Aorta (tissue), 5 donors: Measurements from ENCODE around the gene RNF103. TPM values are rescaled to one million over a fixed set of nuclear protein-coding genes. Genes with fewer than 3 reads are reported as not detected.

Experiments used
- ATAC-seq: fragments of 200-7000 bp; cut with Tn5 transposase; one replicate; pipeline ENCODE4 v1.9.1; 2022; ENCODE audit warnings: moderate library complexity; ENCODE audit not compliant: low FRiP score
- DNase-seq, 2 donors: peaks; one replicate each; pipeline ENCODE4 v3.0.0-alpha.2; 2020
- H3K27ac ChIP-seq, 2 donors: one replicate each; pipeline ENCODE4 v1.5.1; 2013; ENCODE audit warnings: low read length in 2 of 2, mild to moderate bottlenecking in 2 of 2, moderate library complexity in 2 of 2, control low read depth in 1 of 2, inconsistent platforms in 1 of 2, low read depth in 1 of 2
- H3K27me3 ChIP-seq, 2 donors: one replicate each; pipeline ENCODE4 v1.6.1; 2013; ENCODE audit warnings: control low read depth in 1 of 2, low read length in 1 of 2, mild to moderate bottlenecking in 1 of 2, moderate library complexity in 1 of 2; ENCODE audit not compliant: insufficient read depth in 2 of 2, control insufficient read depth in 1 of 2
- H3K36me3 ChIP-seq, 2 donors: one replicate each; pipeline ENCODE4 v1.6.1; 2013; ENCODE audit warnings: control low read depth in 1 of 2, low read length in 1 of 2, mild to moderate bottlenecking in 1 of 2; ENCODE audit not compliant: insufficient read depth in 2 of 2, control insufficient read depth in 1 of 2
- H3K4me1 ChIP-seq, 2 donors: one replicate each; pipeline ENCODE4 v1.6.1; 2013; ENCODE audit warnings: low read length in 2 of 2, control low read depth in 1 of 2, mild to moderate bottlenecking in 1 of 2, moderate library complexity in 1 of 2; ENCODE audit not compliant: insufficient read depth in 2 of 2, control insufficient read depth in 1 of 2
- H3K4me3 ChIP-seq, 2 donors: one replicate each; pipeline ENCODE4 v1.5.1; 2013; ENCODE audit warnings: low read length in 2 of 2, control low read depth in 1 of 2, mild to moderate bottlenecking in 1 of 2
- H3K9me3 ChIP-seq: one replicate; pipeline ENCODE4 v1.6.1; 2013; ENCODE audit warnings: mild to moderate bottlenecking, low read length; ENCODE audit not compliant: control insufficient read depth
- WGBS, 2 donors: extraction: QIAGEN DNeasy Blood & Tissue Kit; methylation state at CpG; one replicate each; pipeline ENCODE4 v1.1.7; 2013; 5-methylcytosine and 5-hydroxymethylcytosine counted together
- intact Hi-C, 2 donors: fragments of 100-400 bp; cut with DNase I; formaldehyde crosslinking; loops; one replicate each; pipeline versions ENCODE4 v1.14.2 to v1.15.0; 2022
- polyA plus RNA-seq, 2 donors: library from polyadenylated mRNA; stranded (reverse); fragments of 200-250 nt; gene quantifications; one replicate each; pipeline ENCODE4 v1.2.3, GENCODE V29; 2013
- total RNA-seq, 2 donors: library from RNA; stranded (reverse); fragmentation: NEBNext Ultra II Directional; extraction: Animal tissue kit (Norgen Biotek cat#: 25700); gene quantifications; one replicate each; pipeline ENCODE4 v1.2.1, GENCODE V29; 2021
- donor health status: healthy with polysubstance abuse.
- donor health status: Bipolar disorder and iron deficiency.
- donor health status: DM: no; HTN: no; CAD: no.
- donor health status: DM: no; HTN: no; CAD: no.
- donor health status: DM: yes; HTN: yes; CAD: no.

RNF103 gene
- total and polyA plus RNA-seq, 4 donors, result 11.4 to 31.0 (median 28.3) TPM

DNA sequence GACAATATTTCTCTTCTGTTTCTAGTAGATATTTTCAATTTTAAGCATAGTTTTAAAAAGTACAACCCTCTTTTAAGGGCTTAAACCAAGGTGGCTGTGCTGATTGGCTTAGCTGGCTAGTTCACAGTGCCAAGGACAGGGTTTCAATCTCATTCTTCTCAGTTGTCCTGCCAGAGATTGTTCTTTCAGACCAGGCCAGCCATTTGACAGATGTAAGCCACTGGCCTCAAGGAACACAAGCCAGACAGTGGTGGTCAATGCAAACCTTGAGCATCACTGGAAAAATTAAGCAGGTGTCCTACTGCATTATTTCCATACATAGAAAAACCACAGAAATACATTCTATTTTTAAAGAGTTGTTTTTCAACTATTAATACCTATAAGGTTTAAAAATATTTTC lies 5.9 kb downstream of the RNF103 start:
- Histone ChIP-seq H3K9me3 (no peaks in the 10 kb centered on the region), H3K4me1 (peaks cover 0 to 2% of the 10 kb centered on the region in 2 donors), H3K27ac (no peak overlapping the region), H3K36me3 (peaks cover 2 to 6% of the 10 kb centered on the region in 2 donors), H3K4me3 (no peak overlapping the region), H3K27me3 (no peaks in the 10 kb centered on the region)
- DNase-seq (no peak), ATAC-seq (no peak)
- intact Hi-C loops, result no loop called here

DNA sequence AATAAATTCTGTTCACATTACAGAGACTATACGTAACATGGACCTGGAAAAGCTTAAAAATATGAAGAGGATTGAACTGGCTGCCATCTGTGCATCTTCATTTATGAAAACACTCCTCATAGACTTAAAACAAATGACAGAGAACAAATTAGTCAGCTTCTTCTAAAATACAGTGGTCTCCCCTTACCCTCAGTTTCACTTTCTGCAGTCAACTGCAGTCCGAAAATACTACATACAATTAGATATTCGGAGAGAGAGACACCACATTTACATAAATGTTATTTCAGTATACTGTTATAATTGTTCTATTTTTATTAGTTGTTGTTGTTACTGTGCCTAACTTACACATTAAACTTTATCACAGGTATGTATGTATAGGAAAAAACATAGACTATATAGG lies 6.5 kb downstream of the RNF103 start:
- no peak overlapping the region for H3K4me3 ChIP-seq
- no peak overlapping the region for H3K27ac ChIP-seq
- H3K36me3 ChIP-seq, result peaks cover 2 to 6% of the 10 kb centered on the region in 2 donors
- ATAC-seq (no peak), DNase-seq (no peak)
- no peaks in the 10 kb centered on the region for H3K27me3 ChIP-seq
- no peaks in the 10 kb centered on the region for H3K9me3 ChIP-seq
- 89 to 93% methylated on average over 3 of the region's 3 CpGs for WGBS, 2 donors
- peaks cover 0 to 2% of the 10 kb centered on the region in 2 donors for H3K4me1 ChIP-seq
- intact Hi-C loops, result no loop called here

- H3K27ac ChIP-seq, result no peak overlapping the region
- WGBS, 2 donors, result 76 to 77% methylated on average over 3 of the region's 3 CpGs
- no peaks in the 10 kb centered on the region for H3K27me3 ChIP-seq
- peaks cover 2 to 6% of the 10 kb centered on the region in 2 donors for H3K36me3 ChIP-seq
- intact Hi-C loops, result no loop called here
- H3K4me1 ChIP-seq, result peaks cover 0 to 2% of the 10 kb centered on the region in 2 donors
- ATAC-seq (no peak), DNase-seq (no peak)
- H3K4me3 ChIP-seq, result no peak overlapping the region
- H3K9me3 ChIP-seq, result no peaks in the 10 kb centered on the region
Measured at GRCh38 chr2:86616502-86616901, 7.2 kb downstream of the RNF103 start.

DNA sequence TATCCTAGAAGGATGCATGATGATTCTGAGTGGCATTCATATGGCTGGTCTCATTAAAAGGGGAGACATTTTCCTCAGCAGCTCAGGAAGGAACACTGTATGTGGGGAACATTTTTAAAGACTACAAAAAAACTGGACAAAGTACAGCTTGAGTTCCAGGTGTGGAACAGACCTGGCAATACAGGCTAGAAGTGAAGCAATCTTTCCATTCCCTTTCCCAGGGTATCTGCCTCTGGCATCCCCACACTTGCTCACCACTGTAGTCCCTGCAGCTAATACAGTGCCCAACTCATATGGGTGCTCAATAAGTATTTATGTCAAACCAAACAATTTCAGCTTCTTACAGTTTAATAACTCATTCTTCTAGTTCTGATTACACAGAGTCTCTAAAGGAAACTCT lies 8.1 kb downstream of the RNF103 start:
- intact Hi-C loops, result no loop called here
- Histone ChIP-seq H3K4me1 (peaks cover 0 to 2% of the 10 kb centered on the region in 2 donors), H3K27me3 (no peaks in the 10 kb centered on the region), H3K36me3 (peaks cover 2 to 6% of the 10 kb centered on the region in 2 donors), H3K4me3 (no peak overlapping the region), H3K9me3 (no peaks in the 10 kb centered on the region), H3K27ac (no peak overlapping the region)
- DNase-seq (no peak), ATAC-seq (no peak)

DNA sequence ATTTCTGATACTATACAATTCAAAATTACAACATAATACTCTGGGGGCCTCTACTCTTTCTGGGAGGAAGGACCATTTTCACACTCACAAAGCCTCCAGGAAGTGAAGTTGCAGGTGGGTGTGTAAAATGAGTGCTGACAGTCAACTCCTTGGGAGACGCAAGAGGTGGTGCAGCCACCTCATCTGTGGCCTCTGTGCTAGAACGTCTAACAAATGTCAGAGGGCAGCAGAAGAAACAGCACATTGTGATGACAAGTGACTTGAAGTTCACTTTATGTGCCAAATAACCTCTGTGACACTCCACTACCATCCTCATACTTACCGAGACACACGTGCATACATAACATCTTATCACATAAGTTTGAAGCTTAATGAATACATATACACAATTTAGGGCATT lies 10.2 kb downstream of the RNF103 start:
- no peak overlapping the region for H3K4me3 ChIP-seq
- no peaks in the 10 kb centered on the region for H3K9me3 ChIP-seq
- H3K27ac ChIP-seq, result no peak overlapping the region
- H3K27me3 ChIP-seq, result no peaks in the 10 kb centered on the region
- DNase-seq (no peak), ATAC-seq (no peak)
- intact Hi-C loops, result no loop called here
- no peaks in the 10 kb centered on the region for H3K4me1 ChIP-seq
- WGBS, 2 donors, result 85 to 87% methylated on average over 4 of the region's 4 CpGs
- peaks cover 2 to 7% of the 10 kb centered on the region in 2 donors for H3K36me3 ChIP-seq

GRCh38 chr2:86610871-86611270 lies 12.8 kb downstream of the RNF103 start:
- Histone ChIP-seq H3K9me3 (no peaks in the 10 kb centered on the region), H3K4me3 (no peak overlapping the region), H3K27me3 (no peaks in the 10 kb centered on the region), H3K36me3 (peaks cover 2 to 5% of the 10 kb centered on the region in 2 donors), H3K27ac (no peak overlapping the region), H3K4me1 (no peaks in the 10 kb centered on the region)
- intact Hi-C loops, result no loop called here
- ATAC-seq (no peak), DNase-seq (no peak)
- 93 to 95% methylated on average over 1 of the region's 1 CpG for WGBS, 2 donors

- Histone ChIP-seq H3K36me3 (peaks cover 4 to 7% of the 10 kb centered on the region in 2 donors), H3K27me3 (no peaks in the 10 kb centered on the region), H3K27ac (no peak overlapping the region), H3K9me3 (no peaks in the 10 kb centered on the region), H3K4me3 (no peak overlapping the region), H3K4me1 (no peaks in the 10 kb centered on the region)
- intact Hi-C loops, result no loop called here
- DNase-seq (no peak), ATAC-seq (no peak)
- 85 to 92% methylated on average over 2 of the region's 2 CpGs for WGBS, 2 donors
Measured at GRCh38 chr2:86608832-86609410, 14.7 kb downstream of the RNF103 start.

DNA sequence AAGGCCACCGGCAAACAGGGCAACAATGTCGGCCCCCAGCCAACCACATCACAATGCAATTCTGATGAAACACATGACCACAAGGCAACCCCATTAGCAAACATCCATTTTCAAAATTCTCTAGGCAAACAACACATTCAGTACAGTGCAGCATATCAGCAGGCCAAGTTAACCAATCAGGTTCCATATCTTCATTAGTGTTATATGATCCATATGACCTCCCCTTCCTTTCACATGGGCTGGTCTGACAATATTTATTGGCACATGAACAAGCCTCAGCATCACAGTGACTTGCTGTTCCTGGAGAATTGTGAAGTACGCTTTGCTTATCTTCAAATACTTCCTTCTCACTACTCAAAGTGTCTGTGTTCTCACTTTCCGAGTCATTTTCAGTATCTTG lies 19.8 kb downstream of the RNF103 start:
- Histone ChIP-seq H3K9me3 (no peaks in the 10 kb centered on the region), H3K4me1 (no peaks in the 10 kb centered on the region), H3K27ac (no peak overlapping the region), H3K4me3 (no peak overlapping the region), H3K27me3 (no peaks in the 10 kb centered on the region), H3K36me3 (peaks cover 3 to 7% of the 10 kb centered on the region in 2 donors)
- ATAC-seq (no peak), DNase-seq (no peak)
- intact Hi-C loops, result no loop called here
- 92% methylated on average over 4 of the region's 4 CpGs for WGBS, 2 donors

DNA sequence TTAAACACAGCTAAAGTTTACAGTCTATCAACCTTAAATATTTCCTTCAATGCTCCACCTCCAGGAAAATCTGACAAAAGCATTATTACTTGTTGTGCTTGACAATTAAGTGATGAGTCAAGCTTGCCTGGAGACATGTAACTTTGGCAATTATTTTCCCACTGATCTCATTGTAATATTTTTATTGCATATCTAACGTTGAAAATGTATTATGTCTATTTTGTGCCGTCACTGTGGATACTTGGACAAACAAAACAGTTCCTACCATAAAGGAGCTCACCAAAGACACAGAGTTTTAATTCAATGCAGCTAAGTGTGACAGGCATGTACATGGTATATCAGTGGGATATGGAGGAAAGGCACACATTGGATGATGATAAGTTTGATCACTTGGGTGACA lies 24.7 kb downstream of the RNF103 start:
- Histone ChIP-seq H3K4me1 (no peaks in the 10 kb centered on the region), H3K9me3 (no peaks in the 10 kb centered on the region), H3K27me3 (no peaks in the 10 kb centered on the region), H3K4me3 (no peak overlapping the region), H3K27ac (no peak overlapping the region), H3K36me3 (peaks cover 0 to 4% of the 10 kb centered on the region in 2 donors)
- DNase-seq (no peak), ATAC-seq (no peak)
- WGBS, 2 donors, result 17 to 18% methylated on average over 2 of the region's 2 CpGs
- intact Hi-C loops, result no loop called here
